Activated CD4-positive, CD25-positive, alpha-beta regulatory T cell treated with anti-CD3 and anti-CD28 coated beads, Interleukin-2, amount 50 U/mL, for 24 hours (primary cell): ENCODE data around the gene KANSL1.
"Not testable (repeated sequence)": the region's sequence is repeated elsewhere in the genome, so short reads cannot be mapped to it uniquely, and the experiment has no call there.

Experiments
- ATAC-seq, 2 donors: fragments of 150-1000 bp; cut with Tn5 transposase; one replicate each; pipeline ENCODE4 v1.10.0; 2021; ENCODE audit warnings: mild to moderate bottlenecking in 1 of 2, moderate library complexity in 1 of 2

Gene KANSL1

DNA sequence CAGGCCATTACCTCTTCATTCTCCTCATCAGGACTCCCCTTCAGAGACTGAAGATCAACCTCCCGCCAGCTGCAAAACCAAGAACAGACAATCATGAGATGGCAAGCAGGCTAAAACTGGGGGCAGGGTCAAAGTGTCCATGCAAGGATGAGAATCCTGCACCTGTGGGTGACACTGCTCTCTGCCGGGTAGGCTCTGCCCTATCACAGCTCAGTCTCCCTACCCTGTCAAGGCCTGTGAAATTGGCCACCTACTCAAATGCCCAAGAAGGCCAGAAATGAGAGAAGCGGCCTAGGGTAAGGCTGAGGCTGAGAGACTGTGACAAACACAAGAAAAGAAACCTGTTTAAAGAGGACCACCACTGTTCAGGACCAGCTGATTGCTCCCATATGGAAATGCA is 159.8 kb downstream of the KANSL1 start:
- no peak for ATAC-seq

DNA sequence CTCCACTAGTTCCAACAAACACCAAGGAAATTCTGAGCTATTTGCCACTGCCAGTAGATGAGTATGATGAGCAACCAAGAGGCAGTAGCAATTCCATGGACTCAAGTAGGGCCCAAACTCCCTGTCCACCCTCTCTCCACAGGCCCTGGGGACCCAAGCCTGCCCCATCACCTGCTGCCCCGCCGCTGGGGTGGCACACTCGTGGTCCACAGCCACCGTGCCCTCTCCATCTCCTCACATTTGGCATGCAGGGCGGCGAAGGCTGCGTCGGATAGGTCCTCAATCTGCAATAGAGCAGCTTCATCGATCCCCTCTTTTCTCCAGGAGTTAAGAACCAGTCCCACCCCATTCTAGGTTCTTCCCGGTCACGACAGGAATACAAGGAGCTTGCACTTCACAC is 160.3 kb downstream of the KANSL1 start:
- no peak for ATAC-seq

DNA sequence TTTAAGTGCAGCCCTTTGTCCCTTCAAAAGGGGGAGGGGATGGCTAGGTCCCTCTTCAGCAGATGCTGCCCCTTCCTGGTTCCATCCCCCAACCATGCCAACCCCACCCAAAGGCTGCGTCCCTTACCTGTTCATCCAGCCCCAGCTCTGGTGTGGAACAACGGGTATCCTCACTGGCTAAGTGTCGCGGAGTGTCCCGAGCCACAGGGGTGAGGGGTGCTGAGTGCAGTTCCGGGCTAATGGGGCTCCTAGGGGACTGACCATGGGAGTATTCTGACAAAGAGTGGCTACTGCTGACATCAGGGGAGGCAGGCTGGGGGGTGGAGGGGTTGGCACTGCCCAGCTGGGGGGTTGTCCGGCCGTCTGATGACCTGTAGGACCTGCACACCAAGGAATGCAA is 161.3 kb downstream of the KANSL1 start:
- no peak for ATAC-seq

DNA sequence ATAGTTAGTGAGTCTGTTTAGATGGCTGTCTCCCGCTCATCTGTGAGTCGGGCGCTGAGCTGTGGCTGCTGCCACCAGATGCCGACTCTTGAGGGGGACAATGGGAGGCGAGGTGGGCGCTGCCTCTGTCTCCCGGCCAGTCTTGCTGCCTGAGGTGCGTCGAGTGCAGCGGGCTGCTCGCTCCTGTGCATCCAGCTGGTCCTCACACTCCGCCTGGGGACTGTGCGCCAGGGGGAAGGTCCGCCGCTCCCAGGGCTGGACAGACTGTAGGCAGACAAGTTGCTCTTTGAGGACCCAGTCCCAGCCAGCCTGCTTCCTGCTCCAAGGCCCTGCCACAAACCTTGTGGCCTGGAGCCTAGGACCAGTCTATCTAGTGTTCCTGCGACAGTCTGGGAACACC is 161.8 kb downstream of the KANSL1 start:
- ATAC-seq = no peak

DNA sequence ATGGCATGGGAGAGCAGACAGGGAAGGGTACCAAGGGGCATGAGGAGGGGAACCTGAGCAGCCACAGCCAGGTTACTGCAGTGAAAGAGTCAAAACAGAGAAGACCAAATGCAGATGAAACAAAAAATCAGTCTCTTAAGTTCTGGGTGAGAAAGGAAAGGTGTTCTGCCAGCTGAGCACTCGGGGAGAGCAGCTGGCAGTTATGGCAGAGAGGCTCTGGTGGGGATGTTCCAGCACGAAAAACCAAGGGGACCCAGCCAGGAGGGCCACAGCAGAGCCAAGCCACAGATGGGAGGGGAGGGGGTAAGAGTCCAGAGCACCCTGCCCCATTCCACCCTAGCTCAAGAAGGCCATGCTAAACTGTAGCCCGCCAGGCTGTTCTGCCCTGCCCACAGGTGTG is 162.5 kb downstream of the KANSL1 start:
- no peak for ATAC-seq

DNA sequence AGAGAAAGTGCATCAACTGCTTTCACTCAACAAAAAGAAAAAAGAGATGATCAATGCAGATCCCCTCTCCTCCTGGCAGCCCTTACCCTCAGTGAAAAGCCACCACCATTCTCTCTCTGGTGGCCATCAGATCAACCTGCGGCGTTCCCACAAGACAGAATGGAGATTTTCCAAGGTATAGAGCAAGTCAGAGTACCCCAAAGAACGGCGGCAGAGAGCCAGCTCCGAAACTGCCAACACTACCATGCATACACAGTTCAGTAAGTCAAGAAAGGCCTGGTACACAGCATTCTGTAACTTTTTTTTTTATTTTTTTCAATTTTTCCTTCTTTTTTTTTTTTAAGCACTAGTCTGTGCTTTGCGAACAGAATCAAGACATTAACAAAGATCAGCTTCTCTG is 163.6 kb downstream of the KANSL1 start:
- ATAC-seq = no peak

DNA sequence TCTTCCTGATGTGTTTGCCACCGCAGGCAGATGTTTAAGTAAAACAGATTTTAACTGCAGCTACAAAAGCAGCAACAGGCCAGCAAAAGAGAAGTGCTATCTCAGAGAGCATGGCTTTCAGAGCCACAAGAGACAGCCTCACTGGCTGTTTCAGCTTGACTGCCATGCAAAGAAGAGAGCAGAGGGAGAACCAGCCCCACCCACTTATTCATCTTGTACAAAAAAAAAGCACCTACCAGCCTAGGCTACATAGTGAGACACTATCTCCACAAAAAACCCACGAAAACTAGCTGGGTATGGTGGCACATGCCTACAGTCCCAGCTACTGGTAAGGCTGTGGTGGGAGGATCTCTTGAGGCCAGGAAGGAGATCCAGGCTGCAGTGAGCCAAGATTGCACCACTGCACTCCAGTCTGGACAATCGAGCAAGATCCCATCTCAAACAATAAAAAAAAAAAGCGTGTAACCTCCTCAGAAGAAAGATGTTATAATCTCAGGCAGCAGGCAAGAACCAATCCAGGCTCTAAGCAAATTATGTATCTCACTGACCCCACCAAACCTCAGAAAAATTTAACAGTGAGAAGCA is 164.2 kb downstream of the KANSL1 start:
- ATAC-seq = peak in 1 of 2 donors; percentile 29

DNA sequence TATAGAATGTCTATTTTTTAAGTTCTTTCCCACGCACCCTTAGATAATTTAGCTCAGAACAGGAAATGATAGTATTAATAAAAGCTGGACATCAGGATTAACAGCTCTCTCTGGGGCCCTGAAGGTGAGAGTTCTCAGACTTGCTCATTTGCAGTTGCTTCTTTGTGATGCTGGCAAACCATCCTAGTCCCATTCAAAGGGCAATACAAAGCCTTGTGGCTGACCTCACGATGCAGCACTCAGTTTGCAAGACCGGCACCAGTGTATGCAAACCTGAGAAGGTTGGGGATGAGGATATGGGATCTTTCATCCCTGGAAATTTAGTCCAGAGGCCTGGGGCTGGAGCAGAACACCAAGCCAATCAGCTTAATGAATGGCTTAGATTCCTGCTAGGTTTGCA is 164.9 kb downstream of the KANSL1 start:
- no peak for ATAC-seq

DNA sequence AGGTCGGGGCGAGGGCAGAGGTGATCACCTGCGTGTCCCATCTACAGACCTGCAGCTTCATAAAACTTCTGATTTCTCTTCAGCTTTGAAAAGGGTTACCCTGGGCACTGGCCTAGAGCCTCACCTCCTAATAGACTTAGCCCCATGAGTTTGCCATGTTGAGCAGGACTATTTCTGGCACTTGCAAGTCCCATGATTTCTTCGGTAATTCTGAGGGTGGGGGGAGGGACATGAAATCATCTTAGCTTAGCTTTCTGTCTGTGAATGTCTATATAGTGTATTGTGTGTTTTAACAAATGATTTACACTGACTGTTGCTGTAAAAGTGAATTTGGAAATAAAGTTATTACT is 165.3 kb downstream of the KANSL1 start:
- ATAC-seq = no peak

DNA sequence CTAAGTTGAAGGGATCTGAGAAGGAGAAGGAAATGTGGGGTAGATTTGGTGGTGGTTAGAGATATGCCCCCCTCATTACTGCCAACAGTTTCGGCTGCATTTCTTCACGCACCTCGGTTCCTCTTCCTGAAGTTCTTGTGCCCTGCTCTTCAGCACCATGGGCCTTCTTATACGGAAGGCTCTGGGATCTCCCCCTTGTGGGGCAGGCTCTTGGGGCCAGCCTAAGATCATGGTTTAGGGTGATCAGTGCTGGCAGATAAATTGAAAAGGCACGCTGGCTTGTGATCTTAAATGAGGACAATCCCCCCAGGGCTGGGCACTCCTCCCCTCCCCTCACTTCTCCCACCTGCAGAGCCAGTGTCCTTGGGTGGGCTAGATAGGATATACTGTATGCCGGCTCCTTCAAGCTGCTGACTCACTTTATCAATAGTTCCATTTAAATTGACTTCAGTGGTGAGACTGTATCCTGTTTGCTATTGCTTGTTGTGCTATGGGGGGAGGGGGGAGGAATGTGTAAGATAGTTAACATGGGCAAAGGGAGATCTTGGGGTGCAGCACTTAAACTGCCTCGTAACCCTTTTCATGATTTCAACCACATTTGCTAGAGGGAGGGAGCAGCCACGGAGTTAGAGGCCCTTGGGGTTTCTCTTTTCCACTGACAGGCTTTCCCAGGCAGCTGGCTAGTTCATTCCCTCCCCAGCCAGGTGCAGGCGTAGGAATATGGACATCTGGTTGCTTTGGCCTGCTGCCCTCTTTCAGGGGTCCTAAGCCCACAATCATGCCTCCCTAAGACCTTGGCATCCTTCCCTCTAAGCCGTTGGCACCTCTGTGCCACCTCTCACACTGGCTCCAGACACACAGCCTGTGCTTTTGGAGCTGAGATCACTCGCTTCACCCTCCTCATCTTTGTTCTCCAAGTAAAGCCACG is 165.9 kb downstream of the KANSL1 start:
- no peak for ATAC-seq

DNA sequence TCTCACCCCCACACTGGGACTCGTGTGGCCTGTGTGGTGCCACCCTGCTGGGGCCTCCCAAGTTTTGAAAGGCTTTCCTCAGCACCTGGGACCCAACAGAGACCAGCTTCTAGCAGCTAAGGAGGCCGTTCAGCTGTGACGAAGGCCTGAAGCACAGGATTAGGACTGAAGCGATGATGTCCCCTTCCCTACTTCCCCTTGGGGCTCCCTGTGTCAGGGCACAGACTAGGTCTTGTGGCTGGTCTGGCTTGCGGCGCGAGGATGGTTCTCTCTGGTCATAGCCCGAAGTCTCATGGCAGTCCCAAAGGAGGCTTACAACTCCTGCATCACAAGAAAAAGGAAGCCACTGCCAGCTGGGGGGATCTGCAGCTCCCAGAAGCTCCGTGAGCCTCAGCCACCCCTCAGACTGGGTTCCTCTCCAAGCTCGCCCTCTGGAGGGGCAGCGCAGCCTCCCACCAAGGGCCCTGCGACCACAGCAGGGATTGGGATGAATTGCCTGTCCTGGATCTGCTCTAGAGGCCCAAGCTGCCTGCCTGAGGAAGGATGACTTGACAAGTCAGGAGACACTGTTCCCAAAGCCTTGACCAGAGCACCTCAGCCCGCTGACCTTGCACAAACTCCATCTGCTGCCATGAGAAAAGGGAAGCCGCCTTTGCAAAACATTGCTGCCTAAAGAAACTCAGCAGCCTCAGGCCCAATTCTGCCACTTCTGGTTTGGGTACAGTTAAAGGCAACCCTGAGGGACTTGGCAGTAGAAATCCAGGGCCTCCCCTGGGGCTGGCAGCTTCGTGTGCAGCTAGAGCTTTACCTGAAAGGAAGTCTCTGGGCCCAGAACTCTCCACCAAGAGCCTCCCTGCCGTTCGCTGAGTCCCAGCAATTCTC is 166.8 kb downstream of the KANSL1 start:
- ATAC-seq = no peak

DNA sequence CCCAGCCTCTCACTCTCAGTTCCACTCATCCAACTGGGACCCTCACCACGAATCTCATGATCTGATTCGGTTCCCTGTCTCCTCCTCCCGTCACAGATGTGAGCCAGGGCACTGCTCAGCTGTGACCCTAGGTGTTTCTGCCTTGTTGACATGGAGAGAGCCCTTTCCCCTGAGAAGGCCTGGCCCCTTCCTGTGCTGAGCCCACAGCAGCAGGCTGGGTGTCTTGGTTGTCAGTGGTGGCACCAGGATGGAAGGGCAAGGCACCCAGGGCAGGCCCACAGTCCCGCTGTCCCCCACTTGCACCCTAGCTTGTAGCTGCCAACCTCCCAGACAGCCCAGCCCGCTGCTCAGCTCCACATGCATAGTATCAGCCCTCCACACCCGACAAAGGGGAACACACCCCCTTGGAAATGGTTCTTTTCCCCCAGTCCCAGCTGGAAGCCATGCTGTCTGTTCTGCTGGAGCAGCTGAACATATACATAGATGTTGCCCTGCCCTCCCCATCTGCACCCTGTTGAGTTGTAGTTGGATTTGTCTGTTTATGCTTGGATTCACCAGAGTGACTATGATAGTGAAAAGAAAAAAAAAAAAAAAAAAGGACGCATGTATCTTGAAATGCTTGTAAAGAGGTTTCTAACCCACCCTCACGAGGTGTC is 167.6 kb downstream of the KANSL1 start:
- no peak for ATAC-seq

DNA sequence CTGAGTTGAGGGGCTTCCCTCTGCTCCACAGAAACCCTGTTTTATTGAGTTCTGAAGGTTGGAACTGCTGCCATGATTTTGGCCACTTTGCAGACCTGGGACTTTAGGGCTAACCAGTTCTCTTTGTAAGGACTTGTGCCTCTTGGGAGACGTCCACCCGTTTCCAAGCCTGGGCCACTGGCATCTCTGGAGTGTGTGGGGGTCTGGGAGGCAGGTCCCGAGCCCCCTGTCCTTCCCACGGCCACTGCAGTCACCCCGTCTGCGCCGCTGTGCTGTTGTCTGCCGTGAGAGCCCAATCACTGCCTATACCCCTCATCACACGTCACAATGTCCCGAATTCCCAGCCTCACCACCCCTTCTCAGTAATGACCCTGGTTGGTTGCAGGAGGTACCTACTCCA is 168.2 kb downstream of the KANSL1 start:
- no peak for ATAC-seq

DNA sequence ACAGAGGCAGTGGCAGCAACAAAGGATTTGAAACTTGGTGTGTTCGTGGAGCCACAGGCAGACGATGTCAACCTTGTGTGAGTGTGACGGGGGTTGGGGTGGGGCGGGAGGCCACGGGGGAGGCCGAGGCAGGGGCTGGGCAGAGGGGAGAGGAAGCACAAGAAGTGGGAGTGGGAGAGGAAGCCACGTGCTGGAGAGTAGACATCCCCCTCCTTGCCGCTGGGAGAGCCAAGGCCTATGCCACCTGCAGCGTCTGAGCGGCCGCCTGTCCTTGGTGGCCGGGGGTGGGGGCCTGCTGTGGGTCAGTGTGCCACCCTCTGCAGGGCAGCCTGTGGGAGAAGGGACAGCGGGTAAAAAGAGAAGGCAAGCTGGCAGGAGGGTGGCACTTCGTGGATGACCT is 168.6 kb downstream of the KANSL1 start:
- no peak for ATAC-seq

DNA sequence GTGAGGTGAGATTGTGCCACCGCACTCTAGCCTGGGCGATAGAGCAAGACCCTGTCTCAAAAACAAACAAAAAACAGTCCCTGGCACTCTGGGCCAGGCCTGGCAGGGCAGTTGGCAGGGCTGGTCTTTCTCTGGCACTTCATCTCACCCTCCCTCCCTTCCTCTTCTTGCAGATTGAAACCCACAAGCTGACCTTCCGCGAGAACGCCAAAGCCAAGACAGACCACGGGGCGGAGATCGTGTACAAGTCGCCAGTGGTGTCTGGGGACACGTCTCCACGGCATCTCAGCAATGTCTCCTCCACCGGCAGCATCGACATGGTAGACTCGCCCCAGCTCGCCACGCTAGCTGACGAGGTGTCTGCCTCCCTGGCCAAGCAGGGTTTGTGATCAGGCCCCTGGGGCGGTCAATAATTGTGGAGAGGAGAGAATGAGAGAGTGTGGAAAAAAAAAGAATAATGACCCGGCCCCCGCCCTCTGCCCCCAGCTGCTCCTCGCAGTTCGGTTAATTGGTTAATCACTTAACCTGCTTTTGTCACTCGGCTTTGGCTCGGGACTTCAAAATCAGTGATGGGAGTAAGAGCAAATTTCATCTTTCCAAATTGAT is 169.3 kb downstream of the KANSL1 start:
- no peak for ATAC-seq

DNA sequence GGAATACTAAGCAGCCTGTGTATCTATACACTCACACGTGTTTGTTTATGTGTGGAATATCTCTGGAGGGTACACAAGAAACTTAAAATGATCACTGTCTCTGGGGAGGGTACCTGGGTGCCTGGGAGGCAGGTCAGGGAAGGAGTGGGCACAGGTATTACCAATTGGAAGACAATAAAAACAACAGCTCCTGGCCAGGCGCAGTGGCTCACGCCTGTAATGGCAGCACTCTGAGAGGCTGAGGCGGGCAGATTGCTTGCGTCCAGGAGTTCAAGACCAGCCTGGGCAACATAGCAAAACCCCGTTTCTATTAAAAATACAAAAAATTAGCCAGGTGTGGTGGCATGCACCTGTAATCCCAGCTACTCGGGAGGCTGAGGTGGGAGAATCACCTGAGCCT is 169.9 kb downstream of the KANSL1 start:
- ATAC-seq = not testable (repeated sequence)

DNA sequence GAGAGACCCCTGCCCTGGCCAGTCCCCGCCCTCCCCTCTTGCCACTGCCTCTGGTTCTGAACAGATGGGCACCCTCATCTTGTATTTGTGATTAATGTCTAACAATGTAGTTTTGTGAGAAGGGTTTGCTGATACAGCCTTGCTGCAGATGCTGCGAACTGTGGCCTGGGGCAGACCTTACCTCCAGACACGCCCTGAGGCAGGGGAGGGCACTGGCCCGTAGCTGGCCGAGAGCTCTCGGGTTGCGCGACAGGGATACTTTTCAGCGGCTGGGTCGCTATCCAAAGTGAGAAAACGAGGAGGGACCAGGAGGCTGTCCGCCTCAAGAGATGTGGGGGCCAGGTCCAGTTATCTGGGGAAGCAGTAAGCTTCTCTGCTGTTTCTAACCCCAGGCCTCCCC is 172.2 kb downstream of the KANSL1 start:
- ATAC-seq = no peak

DNA sequence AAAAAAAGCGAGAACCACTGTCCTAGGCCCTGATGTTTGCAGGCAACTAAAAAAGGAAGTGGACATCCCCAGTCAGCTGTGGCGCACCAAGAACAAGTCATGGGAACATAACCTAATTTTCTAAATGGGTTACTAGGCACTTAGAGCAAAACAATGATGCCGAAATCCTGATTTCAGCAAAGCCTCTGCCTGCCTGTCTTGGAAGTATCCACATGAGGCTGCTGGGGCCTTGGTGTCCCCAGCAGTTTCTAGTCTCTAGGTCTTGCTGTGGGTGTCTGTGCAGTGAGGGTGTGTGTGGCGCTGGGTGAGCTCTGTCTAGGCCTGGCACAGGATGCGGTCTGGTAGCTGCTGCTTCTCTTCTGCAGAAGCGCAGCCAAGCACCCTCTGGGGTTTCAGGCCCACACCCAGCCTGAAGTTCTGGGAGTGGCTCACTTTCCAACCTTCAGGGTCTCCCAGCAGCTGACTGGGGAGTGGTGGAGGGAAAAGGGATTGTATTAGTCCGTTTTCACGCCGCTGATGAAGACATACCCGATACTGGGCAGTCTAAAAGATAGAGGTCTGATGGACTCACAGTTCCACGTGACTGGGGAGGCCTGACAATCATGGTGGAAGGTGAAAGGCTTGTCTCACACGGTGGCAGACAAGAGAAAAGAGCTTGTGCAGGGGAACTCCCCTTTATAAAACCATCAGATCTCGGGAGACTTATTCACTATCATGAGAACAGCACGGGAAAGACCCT is 173.0 kb downstream of the KANSL1 start:
- peak; percentile 88 to 89 for ATAC-seq

DNA sequence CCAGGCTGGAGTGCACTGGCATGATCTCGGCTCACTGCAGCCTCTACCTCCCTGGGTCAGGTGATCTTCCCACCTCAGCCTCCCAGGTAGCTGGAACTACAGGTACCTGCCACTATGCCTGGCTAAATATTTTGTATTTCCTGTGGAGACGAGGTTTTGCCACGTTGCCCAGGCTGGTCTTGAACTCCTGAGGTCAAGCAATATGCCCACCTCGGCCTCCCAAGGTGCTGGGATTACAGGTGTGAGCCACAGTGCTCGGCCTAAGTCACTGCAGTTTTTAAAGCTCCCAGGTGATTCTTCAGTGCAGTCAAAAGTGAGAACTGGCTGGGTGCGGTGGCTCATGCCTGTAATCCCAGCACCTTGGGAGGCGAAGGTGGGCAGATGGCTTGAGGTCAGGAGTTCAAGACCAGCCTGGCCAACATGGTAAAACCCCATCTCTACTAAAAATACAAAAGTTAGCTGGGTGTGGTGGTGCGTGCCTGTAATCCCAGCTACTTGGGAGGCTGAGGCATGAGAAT is 173.8 kb downstream of the KANSL1 start:
- ATAC-seq = not testable (repeated sequence)

DNA sequence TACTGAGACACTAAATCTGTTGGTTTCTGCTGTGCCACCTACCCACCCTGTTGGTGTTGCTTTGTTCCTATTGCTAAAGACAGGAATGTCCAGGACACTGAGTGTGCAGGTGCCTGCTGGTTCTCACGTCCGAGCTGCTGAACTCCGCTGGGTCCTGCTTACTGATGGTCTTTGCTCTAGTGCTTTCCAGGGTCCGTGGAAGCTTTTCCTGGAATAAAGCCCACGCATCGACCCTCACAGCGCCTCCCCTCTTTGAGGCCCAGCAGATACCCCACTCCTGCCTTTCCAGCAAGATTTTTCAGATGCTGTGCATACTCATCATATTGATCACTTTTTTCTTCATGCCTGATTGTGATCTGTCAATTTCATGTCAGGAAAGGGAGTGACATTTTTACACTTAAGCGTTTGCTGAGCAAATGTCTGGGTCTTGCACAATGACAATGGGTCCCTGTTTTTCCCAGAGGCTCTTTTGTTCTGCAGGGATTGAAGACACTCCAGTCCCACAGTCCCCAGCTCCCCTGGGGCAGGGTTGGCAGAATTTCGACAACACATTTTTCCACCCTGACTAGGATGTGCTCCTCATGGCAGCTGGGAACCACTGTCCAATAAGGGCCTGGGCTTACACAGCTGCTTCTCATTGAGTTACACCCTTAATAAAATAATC is 179.6 kb downstream of the KANSL1 start:
- no peak for ATAC-seq

DNA sequence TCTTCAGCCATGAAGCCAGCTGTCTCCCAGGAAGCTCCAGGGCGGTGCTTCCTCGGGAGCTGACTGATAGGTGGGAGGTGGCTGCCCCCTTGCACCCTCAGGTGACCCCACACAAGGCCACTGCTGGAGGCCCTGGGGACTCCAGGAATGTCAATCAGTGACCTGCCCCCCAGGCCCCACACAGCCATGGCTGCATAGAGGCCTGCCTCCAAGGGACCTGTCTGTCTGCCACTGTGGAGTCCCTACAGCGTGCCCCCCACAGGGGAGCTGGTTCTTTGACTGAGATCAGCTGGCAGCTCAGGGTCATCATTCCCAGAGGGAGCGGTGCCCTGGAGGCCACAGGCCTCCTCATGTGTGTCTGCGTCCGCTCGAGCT is 180.1 kb downstream of the KANSL1 start:
- no peak for ATAC-seq
